ENCODE data around the gene ADGRV1.

DNA sequence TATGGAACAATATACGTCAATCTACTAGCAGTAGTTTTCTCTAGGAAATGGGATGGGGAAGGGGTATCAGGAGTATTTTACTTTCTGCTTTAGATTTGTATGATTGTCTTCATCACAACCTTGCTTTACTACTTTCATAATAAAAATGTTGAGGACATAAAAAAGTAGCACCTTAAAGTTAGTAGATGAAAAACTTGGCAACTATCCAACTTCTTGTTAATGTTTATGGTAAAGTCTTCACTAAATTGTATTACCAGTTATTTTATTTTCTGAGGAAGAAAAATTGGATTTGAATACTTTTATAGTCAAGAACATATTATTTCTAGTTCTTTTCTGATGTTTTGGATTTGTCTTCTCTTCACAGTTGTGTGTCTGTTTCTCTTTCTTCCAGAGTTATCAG lies 452.4 kb downstream of the ADGRV1 start:
- TF ChIP-seq CTCF (IDR thresholded peaks at IDR 0.05; ENCODE audit: low read depth, low read length): no peak
- TF ChIP-seq POLR2A (IDR thresholded peaks at IDR 0.05; ENCODE audit: extremely low read depth, insufficient read length): no peak
- TF ChIP-seq MAX (IDR thresholded peaks at IDR 0.05; ENCODE audit: low read depth, low read length): no peak

Measured in NB4 (cell line).